ENCODE data around the gene SLC16A6. TPM values are rescaled to one million over a fixed set of nuclear protein-coding genes. Genes with fewer than 3 reads are reported as not detected.
"Not testable (repeated sequence)": the region's sequence is repeated elsewhere in the genome, so short reads cannot be mapped to it uniquely, and the experiment has no call there.

SLC16A6 gene
- polyA plus RNA-seq, 1 donor from 2014 or later, result 15.6 TPM

- H3K4me3 ChIP-seq (ENCODE audit: low read length); H3K36me3 ChIP-seq (ENCODE audit: insufficient read depth, low read length); H2AFZ ChIP-seq (ENCODE audit: low read depth, low read length); H3K79me2 ChIP-seq (replicated peaks; ENCODE audit: insufficient read depth, low read length); H3F3A ChIP-seq (ENCODE audit: insufficient read depth, low read length, poor library complexity, severe bottlenecking); H3K9me3 ChIP-seq (ENCODE audit: low read length); H3K9ac ChIP-seq (ENCODE audit: low read length); H3K9me2 ChIP-seq (ENCODE audit: insufficient read depth, low read length); H3K4me2 ChIP-seq (ENCODE audit: low read length); H4K20me1 ChIP-seq (ENCODE audit: insufficient read depth); H3K27me3 ChIP-seq (ENCODE audit: insufficient read depth, low read depth, low read length); H3K27ac ChIP-seq (ENCODE audit: low read length): not testable (repeated sequence)
Measured at GRCh38 chr17:68219429-68219828, 71.5 kb downstream of the SLC16A6 start.

Other genes with a start within 250 kb of the SLC16A6 start
- 131 and 158 TPM in 2 replicates for gene AMZ2, start 43.1 kb downstream of the SLC16A6 start, polyA plus RNA-seq
- gene ARSG, start 368 bp upstream of the SLC16A6 start, polyA plus RNA-seq, result 11.3 and 16.9 TPM in 2 replicates
- gene WIPI1, start 166.4 kb upstream of the SLC16A6 start, polyA plus RNA-seq, result 8.3 and 17.8 TPM in 2 replicates
- 512 and 539 TPM in 2 replicates for gene PRKAR1A, start 221.3 kb upstream of the SLC16A6 start, polyA plus RNA-seq

Data from neural cell (in vitro differentiated cells).